ENCODE measurements around the gene NMT1.

DNA sequence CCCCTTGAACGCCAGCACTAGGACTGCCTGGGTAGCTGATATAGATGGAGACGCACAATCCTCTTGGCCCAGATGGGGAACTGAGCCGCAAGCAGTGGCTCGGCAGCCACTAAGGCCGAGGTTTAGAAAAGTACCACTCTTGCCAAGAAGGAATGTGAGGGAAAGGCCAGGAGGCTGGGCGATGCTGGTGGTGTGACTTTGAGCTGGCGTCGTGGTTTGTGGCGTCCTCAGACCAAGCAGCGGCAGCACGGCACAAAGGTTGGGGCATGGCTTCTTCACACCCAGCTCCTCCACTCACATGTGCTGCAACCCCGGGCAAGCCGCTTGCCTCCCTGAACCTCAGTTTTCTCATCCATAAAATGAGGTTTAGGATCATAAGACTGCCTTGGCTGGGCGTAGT is 25.3 kb upstream of the NMT1 start:
- TF ChIP-seq, protein P1, sequence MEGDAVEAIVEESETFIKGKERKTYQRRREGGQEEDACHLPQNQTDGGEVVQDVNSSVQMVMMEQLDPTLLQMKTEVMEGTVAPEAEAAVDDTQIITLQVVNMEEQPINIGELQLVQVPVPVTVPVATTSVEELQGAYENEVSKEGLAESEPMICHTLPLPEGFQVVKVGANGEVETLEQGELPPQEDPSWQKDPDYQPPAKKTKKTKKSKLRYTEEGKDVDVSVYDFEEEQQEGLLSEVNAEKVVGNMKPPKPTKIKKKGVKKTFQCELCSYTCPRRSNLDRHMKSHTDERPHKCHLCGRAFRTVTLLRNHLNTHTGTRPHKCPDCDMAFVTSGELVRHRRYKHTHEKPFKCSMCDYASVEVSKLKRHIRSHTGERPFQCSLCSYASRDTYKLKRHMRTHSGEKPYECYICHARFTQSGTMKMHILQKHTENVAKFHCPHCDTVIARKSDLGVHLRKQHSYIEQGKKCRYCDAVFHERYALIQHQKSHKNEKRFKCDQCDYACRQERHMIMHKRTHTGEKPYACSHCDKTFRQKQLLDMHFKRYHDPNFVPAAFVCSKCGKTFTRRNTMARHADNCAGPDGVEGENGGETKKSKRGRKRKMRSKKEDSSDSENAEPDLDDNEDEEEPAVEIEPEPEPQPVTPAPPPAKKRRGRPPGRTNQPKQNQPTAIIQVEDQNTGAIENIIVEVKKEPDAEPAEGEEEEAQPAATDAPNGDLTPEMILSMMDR (IDR thresholded peaks at IDR 0.05), result no peak
- TF ChIP-seq POLR2A (IDR thresholded peaks at IDR 0.05) (no peak), POLR2AphosphoS5 (IDR thresholded peaks at IDR 0.05) (no peak), EP300 (IDR thresholded peaks at IDR 0.05; ENCODE audit: low read depth) (no peak)
